Breast epithelium (tissue), 3 donors: ENCODE measurements around the gene RACGAP1.

Experiments
- CTCF ChIP-seq, 3 donors: fragments of 450-650 bp; IDR thresholded peaks; one replicate each; pipeline ENCODE4 v1.5.1; 2016 to 2017; ENCODE audit warnings: antibody characterized with exemption in 3 of 3, mild to moderate bottlenecking in 3 of 3, moderate library complexity in 3 of 3
- POLR2A ChIP-seq: fragments of 450-650 bp; IDR thresholded peaks from one replicate; pipeline ENCODE4 v1.6.1; 2016; ENCODE audit warnings: antibody characterized with exemption, mild to moderate bottlenecking, moderate library complexity

GRCh38 chr12:49985981-49986380 lies 39.3 kb downstream of the RACGAP1 start:
- no peak for TF ChIP-seq POLR2A
- TF ChIP-seq CTCF (IDR thresholded peaks at IDR 0.05): no peak
